Stimulated activated naive CD8-positive, alpha-beta T cell treated with anti-CD3 and anti-CD28 coated beads, Interleukin-15, Interleukin-2, amounts not matched to agents 100 ng/mL and 50 ng/mL, for 24 hours (primary cell): ENCODE data around the gene PTMA.

Source experiments
- H3K27ac Mint-ChIP-seq: one replicate; pipeline ENCODE4 v1.8.0; 2021; ENCODE audit warnings: mild to moderate bottlenecking, mixed read lengths
- H3K27me3 Mint-ChIP-seq: one replicate; pipeline ENCODE4 v1.8.0; 2021; ENCODE audit warnings: mixed read lengths
- H3K36me3 Mint-ChIP-seq: one replicate; pipeline ENCODE4 v1.8.0; 2021; ENCODE audit warnings: low read depth, mixed read lengths
- H3K4me1 Mint-ChIP-seq: one replicate; pipeline ENCODE4 v1.8.0; 2021; ENCODE audit warnings: low read depth, mixed read lengths
- H3K4me3 Mint-ChIP-seq: one replicate; pipeline ENCODE4 v1.8.0; 2021; ENCODE audit warnings: mild to moderate bottlenecking, mixed read lengths
- H3K9me3 Mint-ChIP-seq: one replicate; pipeline ENCODE4 v1.8.0; 2021; ENCODE audit warnings: mixed read lengths

The PTMA gene

DNA sequence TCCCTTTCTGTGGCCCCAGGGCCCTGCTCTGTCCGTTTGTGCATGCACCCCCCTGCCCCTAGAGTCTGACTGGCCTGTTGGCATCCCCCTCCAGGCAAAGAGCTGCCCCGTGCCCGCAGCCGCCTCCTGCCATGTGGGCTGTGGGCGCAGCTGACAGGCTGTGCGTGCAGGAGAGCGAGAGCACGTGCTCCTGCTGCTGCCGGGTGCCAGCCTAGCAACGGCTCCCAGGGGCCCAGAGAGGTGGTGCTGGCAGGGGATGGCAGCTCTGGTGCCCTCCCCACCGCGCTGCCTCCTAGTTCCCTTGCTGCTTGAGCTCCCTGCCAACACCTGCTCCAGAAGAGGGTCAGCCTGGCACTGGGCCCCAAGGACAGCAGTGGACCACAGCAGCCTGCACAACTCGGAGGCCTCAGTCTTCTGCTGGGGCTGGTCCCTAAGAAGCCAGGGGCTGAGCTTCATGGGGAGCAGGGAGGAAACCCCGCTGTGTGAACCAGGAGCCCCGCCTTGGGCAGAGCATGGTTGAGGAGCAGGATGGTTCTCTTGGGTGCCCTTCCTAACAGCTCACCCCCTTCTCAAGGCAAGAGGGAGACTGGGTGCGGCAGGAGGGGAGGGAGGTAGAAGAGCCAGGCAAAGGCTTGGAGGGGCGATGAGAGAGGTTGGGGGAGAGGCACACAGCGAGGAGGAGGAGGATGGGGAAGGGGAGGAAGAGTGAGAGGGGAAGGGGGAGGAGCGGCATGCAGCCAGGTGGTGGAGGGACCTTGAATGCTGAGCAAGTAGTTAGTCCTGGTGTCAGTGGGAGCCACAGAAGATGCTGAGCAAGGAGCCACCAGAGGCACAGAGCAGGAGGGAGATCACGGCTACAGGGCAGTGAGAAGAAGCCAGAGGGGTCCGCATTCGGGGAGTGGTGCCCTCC, 23.8 kb upstream of the PTMA start:
- Mint-ChIP-seq H3K36me3 (no peaks in the 10 kb centered on the region), H3K9me3 (no peaks in the 10 kb centered on the region), H3K27me3 (peaks cover 14% of the 10 kb centered on the region), H3K27ac (no peak overlapping the region), H3K4me1 (peaks cover 22% of the 10 kb centered on the region), H3K4me3 (no peak overlapping the region)

DNA sequence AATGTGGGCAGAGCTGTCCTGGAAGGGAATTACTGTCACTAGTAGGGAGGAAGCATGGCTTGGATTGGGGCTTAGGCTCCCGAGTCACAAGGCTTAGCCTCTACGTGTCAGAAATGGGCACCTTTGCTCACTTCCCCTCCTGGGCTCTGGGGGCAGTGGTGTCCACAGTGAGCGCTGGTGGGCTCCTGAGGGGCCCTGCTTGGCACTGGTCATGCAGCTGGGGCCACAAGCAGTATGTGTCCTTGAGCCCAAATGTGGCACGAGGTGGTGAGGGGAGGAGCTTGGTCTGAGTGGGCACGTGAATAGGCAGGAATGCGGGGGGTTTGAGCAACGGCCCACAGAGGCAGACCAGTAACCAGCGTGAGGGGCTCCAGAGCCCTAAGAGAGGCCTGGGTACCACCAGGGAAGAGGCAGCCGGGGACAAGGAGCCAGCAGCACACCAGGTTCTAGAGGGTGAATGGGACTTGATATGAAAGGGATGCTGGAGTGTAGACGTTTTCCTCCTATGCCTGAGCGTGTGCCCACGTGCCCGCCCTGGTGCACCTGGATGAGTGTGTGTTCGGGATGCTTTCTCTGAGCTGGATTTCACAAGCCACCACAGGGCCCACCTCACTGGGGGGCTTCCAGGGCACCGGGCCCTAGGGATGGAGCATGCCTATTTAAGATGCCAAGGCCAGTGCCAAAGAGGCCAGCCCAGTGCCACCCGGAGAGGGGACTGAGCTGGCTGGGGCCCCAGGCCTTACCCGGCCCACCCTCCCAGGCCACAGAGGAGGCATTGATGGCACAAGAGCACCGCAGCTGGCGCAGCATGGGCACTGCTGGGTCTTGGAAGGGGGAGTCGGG, 22.8 kb upstream of the PTMA start:
- peaks cover 14% of the 10 kb centered on the region for H3K27me3 Mint-ChIP-seq
- no peak overlapping the region for H3K4me3 Mint-ChIP-seq
- peaks cover 22% of the 10 kb centered on the region for H3K4me1 Mint-ChIP-seq
- H3K36me3 Mint-ChIP-seq = no peaks in the 10 kb centered on the region
- H3K27ac Mint-ChIP-seq = no peak overlapping the region
- no peaks in the 10 kb centered on the region for H3K9me3 Mint-ChIP-seq

DNA sequence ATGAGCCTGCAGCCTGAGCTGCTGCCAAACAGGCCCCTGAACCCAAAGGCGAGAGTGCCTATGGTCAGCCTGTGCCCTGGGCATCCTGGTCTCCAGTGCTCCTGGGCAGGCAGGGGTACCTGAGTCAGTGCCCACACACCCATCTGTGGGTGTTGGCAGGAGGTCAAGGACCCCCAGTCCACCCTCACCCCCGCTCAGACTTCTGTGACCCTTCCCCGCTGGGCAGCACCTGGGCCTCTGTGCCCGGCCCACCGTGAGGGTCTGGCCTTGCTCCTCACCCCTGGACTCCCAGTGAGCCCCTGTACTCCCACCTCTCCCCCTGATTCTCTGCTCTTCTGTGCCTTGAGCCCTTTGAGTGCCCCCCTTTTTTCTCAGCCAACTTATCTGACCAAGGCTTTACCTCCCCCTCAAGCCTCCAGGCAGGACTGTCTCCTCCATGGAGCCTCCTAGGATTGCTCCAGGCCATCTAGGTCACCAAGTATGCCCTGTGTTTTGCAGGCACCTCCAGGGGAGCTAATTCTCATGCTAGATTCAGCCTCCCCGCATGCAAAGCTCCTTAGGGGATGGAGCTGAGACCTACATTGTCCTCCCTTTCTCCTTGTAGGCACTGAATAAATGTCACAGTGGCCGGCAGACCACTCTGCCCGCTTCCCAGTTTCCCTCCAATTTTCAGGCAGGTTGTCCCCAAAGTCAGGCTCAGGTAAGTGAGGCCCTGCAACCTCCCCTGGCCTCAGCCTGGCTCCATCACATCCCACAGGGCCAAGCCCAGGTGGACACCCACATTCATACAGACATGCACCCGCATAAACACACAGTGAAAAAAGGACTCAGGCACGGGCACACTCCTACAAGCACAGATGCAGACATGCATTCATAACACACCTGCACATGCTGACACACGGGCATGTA, 21.9 kb upstream of the PTMA start:
- peaks cover 13% of the 10 kb centered on the region for H3K27me3 Mint-ChIP-seq
- H3K9me3 Mint-ChIP-seq = no peaks in the 10 kb centered on the region
- peaks cover 21% of the 10 kb centered on the region for H3K4me1 Mint-ChIP-seq
- no peaks in the 10 kb centered on the region for H3K36me3 Mint-ChIP-seq
- H3K27ac Mint-ChIP-seq = peak overlapping the region; percentile 42
- no peak overlapping the region for H3K4me3 Mint-ChIP-seq

DNA sequence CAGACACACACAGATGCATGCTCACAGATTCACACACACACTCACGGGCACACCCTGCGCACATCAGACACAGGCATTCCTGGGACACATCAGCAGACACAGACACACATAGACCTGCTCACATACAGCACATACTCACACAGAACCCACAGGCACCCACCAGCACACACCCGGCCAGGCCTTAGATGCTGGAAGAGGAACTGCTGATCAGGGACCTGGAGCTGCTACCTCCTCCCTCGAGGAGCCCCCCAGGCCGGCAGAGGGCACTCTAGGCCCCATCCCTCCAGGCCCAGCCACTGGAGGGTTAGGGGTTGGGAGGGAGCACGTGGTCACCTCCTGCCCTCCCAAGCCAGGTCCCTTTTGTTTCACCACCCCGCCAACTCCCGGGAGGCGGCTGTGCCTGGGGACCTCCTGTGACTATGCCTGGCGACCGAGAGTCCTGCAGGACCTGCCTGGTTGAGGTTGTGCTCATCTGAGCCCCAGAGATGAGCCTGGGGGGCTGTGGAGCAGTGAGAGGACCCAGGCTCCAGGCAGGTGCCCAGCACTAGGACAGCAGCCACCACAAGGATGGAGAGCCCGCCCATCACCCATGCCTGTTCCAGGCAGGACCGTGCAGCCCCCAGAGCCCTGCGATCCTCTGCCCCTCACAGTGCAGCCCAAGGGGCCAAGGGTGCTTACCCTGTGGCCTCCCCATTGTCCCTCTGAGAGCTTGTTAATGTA, 21.0 kb upstream of the PTMA start:
- Mint-ChIP-seq H3K36me3 (no peaks in the 10 kb centered on the region), H3K27ac (peak overlapping the region; percentile 42), H3K27me3 (peaks cover 4% of the 10 kb centered on the region), H3K9me3 (no peaks in the 10 kb centered on the region), H3K4me1 (peaks cover 14% of the 10 kb centered on the region), H3K4me3 (no peak overlapping the region)

DNA sequence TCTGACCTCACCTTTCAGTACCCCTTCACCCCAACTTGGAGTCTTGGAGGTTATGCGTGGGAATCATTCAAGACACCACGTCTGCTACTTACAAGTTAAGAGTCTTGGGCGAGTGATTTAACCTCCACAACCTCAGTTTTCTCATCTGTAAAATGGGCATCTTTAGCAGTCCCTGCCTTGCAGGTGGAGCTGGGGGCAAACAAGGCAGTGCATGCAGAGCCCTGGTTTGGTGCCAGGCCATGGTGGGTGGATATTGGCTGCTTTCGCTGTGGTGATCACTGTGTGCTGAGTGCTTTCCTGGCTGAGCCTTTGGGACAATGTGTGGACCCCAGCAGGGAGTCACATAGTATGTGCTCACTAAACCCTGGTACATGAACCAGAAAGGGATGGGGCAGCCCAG, 20.4 kb upstream of the PTMA start:
- Mint-ChIP-seq H3K27me3 (no peaks in the 10 kb centered on the region), H3K9me3 (no peaks in the 10 kb centered on the region), H3K4me1 (peaks cover 10% of the 10 kb centered on the region), H3K4me3 (no peak overlapping the region), H3K27ac (no peak overlapping the region), H3K36me3 (no peaks in the 10 kb centered on the region)

DNA sequence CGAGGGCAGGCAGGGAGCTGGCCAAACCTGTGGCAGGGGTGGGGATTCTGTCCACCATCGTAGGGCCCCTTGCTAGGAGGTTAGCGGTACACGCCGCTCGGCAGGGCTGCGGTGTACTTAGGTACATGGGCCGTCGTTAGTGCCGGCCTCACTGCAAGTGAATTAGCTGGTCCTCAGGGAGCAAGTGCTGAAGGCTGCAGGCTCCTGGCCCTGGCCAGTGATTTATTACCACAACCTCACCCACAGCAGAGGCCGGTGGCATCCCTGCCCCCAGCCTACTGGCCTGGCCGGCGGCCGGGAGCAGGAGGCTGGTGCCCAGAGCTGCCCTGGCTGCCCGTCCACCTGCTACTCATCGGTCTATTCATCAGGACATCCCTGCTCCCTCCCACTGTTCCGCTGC, 19.6 kb upstream of the PTMA start:
- Mint-ChIP-seq H3K4me1 (peaks cover 9% of the 10 kb centered on the region), H3K27me3 (no peaks in the 10 kb centered on the region), H3K36me3 (no peaks in the 10 kb centered on the region), H3K9me3 (no peaks in the 10 kb centered on the region), H3K27ac (no peak overlapping the region), H3K4me3 (no peak overlapping the region)

DNA sequence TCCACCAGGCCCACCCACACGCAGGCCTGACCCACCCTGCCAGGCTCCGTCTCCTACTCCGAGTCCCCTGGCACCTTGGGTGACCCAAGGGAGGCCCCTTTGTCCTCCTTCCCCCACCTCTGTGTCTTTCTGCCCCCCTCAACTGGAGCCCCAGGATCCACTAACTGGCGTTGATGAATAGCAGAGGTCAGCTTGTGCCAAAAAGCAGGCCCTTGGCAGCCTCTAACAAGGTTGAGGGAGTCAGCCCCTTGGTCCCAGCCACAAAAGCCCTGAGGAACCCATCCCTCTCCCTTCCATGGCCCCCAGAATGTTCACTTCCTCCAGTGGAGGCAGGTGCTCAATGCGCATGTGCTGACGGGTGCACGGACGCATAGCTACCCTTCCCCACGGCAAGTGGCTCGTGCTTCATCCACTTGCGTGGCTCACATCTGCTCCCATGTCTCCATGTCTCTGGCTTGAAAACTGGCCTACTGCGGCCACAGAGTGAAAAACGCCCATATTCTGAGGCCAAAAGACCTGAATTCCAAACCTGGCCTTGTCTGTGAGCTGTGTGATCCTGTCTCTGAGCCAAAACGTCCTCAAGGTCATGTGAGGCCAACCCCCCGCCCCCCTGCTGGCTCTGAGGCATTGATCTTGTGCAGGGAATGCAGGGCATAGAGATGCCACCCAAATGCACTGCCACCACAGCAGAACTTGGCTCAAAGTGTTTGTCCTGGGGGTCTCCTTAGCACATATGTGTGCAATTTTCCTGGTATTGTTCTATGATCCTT, 19.0 kb upstream of the PTMA start:
- Mint-ChIP-seq H3K4me1 (peaks cover 7% of the 10 kb centered on the region), H3K27ac (no peak overlapping the region), H3K9me3 (no peaks in the 10 kb centered on the region), H3K4me3 (no peak overlapping the region), H3K36me3 (no peaks in the 10 kb centered on the region), H3K27me3 (no peaks in the 10 kb centered on the region)

DNA sequence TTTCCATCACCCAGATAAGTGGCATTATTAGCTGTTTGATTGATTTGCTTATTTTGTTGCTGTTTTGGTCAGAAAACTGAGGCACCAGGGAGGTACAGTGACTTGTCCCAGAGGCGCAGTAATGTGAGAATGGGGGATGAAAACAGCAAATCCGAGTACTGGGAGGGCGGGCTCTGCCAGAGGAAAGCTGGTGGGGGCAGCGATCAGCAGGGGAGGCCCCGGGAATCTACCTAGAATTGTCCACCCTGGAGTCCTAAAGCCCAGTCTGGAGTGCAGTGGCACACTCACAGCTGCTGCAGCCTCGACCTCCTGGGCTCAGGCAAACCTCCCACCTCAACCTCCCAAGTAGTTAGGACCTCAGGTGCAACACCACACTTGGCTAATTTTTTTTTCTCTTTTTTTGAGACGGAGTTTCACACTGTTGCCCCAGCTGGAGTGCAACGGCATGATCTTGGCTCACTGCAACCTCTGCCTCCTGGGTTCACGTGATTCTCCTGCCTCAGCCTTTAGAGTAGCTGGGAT, 17.0 kb upstream of the PTMA start:
- no peak overlapping the region for H3K4me3 Mint-ChIP-seq
- H3K36me3 Mint-ChIP-seq = no peaks in the 10 kb centered on the region
- peaks cover 7% of the 10 kb centered on the region for H3K4me1 Mint-ChIP-seq
- H3K9me3 Mint-ChIP-seq = no peaks in the 10 kb centered on the region
- H3K27ac Mint-ChIP-seq = no peak overlapping the region
- H3K27me3 Mint-ChIP-seq = no peaks in the 10 kb centered on the region

DNA sequence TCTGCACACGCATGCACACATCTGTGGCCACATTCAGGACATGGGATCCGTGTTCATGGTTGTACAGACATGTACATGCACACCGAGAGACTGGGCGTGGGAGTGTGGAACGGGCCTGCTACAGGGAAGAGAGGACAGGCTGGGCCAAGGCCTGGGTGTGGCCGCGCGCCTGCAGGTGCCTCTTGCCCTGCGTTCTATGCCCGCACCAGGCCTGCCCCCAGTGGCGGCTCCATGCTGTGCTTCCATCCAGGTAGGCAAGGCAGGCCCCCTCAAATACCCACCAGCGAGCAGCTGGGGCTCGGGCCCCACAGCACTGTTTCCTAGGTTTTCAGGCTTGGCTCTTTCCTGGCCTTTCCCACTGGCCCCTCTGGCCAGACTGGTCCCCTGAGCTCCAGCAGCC, 15.5 kb upstream of the PTMA start:
- H3K9me3 Mint-ChIP-seq = no peaks in the 10 kb centered on the region
- H3K4me3 Mint-ChIP-seq = no peak overlapping the region
- H3K27me3 Mint-ChIP-seq = no peaks in the 10 kb centered on the region
- no peaks in the 10 kb centered on the region for H3K4me1 Mint-ChIP-seq
- no peak overlapping the region for H3K27ac Mint-ChIP-seq
- no peaks in the 10 kb centered on the region for H3K36me3 Mint-ChIP-seq

DNA sequence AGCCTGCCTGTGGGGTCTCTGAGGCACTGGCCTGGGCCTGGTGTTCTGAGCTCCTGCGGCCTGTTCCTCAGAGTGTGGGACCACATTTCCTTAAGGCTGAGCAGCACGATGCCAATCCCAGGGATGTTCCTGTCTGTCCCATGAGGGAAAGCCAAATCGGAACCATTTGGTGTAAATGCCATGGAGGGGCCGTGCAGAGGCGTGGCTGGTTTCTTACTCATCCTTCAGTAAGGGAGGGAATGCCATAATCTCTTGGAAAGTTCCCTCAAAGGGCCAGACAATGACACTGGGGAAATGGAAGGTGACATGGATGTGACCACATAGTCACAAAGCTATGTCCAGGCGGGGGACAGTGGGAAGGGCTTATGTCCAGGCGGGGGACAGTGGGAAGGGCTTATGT, 14.4 kb upstream of the PTMA start:
- Mint-ChIP-seq H3K9me3 (no peaks in the 10 kb centered on the region), H3K27me3 (no peaks in the 10 kb centered on the region), H3K36me3 (no peaks in the 10 kb centered on the region), H3K4me1 (no peaks in the 10 kb centered on the region), H3K4me3 (no peak overlapping the region), H3K27ac (no peak overlapping the region)

DNA sequence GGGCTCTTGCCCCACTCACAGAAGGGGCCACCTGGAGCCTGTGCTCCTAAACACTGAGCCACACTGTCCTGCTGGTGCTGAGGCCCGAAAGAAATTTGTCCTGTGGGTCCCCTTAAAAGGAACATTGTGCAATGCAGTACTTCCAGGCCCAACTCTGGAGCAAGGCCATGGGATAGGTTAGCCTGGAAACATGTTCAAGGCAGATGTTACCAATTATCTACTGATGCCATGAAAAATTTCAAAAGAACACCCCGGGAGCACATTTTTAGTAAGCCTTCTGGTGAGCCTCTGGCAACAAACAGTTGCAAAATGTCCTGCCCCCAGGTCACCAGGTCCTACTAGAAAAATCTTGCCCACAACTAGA, 12.3 kb upstream of the PTMA start:
- H3K9me3 Mint-ChIP-seq = no peaks in the 10 kb centered on the region
- H3K4me3 Mint-ChIP-seq = no peak overlapping the region
- no peaks in the 10 kb centered on the region for H3K4me1 Mint-ChIP-seq

DNA sequence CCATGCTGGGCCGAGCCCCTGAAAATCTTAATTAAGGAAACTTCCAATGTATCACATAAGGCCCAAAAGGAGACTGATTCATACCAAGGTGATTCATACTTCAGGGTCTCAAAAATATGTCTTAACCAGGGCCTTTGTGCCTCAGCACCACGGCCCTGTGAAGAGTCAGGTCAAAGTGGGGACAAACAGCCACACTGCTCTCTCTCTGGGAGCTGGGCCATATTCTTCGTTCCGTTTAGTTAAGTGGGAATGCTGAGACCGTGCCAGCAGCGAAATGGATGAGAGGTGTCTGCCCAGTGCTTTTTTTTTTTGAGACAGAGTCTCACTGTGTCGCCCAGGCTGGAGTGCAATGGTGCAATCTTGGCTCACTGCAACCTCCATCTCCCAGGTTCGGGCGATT, 9.3 kb upstream of the PTMA start:
- no peaks in the 10 kb centered on the region for H3K36me3 Mint-ChIP-seq
- no peaks in the 10 kb centered on the region for H3K9me3 Mint-ChIP-seq
- H3K27me3 Mint-ChIP-seq = no peaks in the 10 kb centered on the region
- no peaks in the 10 kb centered on the region for H3K4me1 Mint-ChIP-seq
- no peak overlapping the region for H3K27ac Mint-ChIP-seq
- H3K4me3 Mint-ChIP-seq = no peak overlapping the region

More for the DNA sequence above, 12.3 kb upstream of the PTMA start:
- no peak overlapping the region for H3K27ac Mint-ChIP-seq
- no peaks in the 10 kb centered on the region for H3K27me3 Mint-ChIP-seq
- no peaks in the 10 kb centered on the region for H3K36me3 Mint-ChIP-seq

DNA sequence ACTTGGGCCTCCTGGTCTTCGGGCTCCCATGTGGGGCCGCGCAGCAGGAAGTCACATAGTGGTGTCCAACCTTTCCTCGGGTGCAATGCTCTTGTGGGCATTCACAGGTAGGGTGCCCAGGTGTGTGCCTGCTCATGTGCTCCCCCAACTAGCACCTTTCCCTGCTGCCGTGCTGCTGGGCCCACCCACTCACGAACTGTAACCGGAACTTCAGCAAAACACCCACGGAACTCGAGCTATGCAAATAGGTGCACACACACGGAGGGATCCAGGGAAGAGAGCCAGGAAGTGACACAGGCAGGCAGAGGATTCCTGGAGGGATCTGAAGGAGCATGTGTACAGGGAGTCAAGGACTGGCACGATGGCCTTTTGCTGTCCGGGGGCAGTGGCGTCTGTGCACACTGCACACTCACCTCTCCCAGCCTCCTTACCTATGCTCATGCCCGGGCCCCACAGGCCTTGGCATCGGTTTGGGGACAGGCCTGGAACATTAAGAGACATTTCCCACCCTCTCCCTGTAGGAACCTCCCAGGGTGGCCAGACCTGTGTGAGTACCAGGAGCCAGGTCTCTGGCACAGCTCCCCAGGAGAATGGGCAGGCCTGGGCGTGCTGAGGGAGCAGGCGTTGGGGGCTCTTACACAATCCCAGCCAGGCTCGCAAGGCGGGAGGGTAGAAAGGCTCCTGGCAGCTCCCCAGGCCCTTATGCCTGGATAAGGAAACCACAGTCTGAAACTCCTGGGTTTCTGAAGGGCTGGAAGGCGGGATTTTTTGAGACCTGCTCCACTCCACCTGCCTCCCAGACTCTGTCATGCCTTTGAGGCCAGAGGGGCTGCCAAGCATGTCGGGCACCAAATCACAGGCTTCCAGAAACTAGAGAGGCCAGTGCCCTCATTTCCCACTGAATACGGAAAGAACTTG, 6.6 kb upstream of the PTMA start:
- Mint-ChIP-seq H3K4me1 (peaks cover 16% of the 10 kb centered on the region), H3K9me3 (no peaks in the 10 kb centered on the region), H3K4me3 (no peak overlapping the region), H3K27me3 (no peaks in the 10 kb centered on the region), H3K27ac (no peak overlapping the region), H3K36me3 (no peaks in the 10 kb centered on the region)
